Stimulated activated memory B cell treated with anti-CD40 and anti-IgM and Interleukin-4, amounts not matched to agents 10 μg/mL and 1 μg/mL and 100 μg/mL, for 72 hours (primary cell): Measurements from ENCODE around the gene GALNT17.

Experiments used
- ATAC-seq: fragments of 150-1000 bp; cut with Tn5 transposase; 2 replicates; pipeline ENCODE4 v1.10.0; 2021
- H3K27ac Mint-ChIP-seq: one replicate; pipeline ENCODE4 v1.8.0; 2022; ENCODE audit warnings: mild to moderate bottlenecking, mixed read lengths
- H3K27me3 Mint-ChIP-seq: one replicate; pipeline ENCODE4 v1.8.0; 2022; ENCODE audit warnings: mixed read lengths
- H3K36me3 Mint-ChIP-seq: one replicate; pipeline ENCODE4 v1.8.0; 2022; ENCODE audit warnings: mixed read lengths
- H3K4me1 Mint-ChIP-seq: one replicate; pipeline ENCODE4 v1.8.0; 2022; ENCODE audit warnings: mixed read lengths
- H3K4me3 Mint-ChIP-seq: one replicate; pipeline ENCODE4 v1.8.0; 2022; ENCODE audit warnings: mild to moderate bottlenecking, moderate library complexity, mixed read lengths
- H3K9me3 Mint-ChIP-seq: one replicate; pipeline ENCODE4 v1.8.0; 2022; ENCODE audit warnings: mixed read lengths

The GALNT17 gene

DNA sequence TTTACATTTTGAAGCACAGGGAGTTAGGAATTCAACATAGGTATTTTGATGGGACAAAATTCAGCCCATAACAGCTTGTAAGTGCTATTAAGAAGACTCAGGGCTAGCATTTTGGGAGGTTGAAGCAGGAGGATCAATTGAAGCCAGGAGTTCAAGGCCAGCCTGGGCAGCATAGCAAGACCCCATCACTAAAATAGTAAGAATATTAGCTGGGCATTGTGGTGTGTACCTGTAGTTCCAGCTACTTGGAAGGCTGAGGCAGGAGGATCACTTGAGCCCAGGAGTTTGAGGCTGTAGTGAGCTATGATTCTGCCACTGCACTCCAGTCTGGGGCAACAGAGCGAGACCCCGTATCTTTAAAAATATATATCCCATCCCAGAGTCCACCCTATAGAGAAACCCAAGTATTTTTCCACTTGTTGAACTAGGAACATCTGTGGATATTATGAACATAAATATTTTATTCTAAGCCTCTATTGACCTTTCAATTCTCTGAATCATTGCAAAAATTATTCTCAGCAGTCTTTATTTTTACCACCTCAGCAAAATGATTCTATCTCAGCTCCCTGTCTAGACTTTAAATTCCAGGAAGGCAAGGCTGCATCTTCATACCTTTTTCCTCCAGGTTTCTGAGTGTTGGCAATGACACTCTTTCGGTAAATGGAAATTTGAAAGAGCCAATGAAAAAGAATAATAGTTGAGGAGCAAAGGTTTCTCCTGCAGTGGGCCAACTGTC lies 181.0 kb downstream of the GALNT17 start:
- Mint-ChIP-seq H3K4me1 (no peaks in the 10 kb centered on the region), H3K36me3 (no peaks in the 10 kb centered on the region), H3K27me3 (no peaks in the 10 kb centered on the region), H3K9me3 (peaks cover 8% of the 10 kb centered on the region), H3K4me3 (no peak overlapping the region), H3K27ac (no peak overlapping the region)
- ATAC-seq, result no peak

DNA sequence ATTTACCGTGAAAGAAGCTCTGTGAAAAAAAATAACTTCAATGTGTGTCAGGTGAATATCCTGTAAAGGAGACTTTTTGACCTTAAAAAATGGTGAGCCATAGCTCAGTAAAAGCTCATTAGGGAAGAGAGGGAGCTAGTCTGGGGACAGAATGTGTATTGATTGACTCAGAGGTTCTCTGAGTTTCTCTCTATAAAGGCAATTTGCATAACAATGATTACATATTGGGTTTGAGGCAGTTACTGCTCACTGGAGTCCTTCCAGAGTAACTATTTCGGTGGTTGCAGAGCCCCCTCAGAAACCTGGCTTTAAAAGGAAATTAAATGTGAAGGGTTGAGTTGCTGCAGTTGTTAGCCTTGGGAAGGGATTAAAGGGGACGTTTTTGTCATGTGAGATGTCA lies 181.6 kb downstream of the GALNT17 start:
- H3K36me3 Mint-ChIP-seq, result no peaks in the 10 kb centered on the region
- H3K27ac Mint-ChIP-seq, result no peak overlapping the region
- H3K27me3 Mint-ChIP-seq, result no peaks in the 10 kb centered on the region
- H3K4me1 Mint-ChIP-seq, result no peaks in the 10 kb centered on the region
- peaks cover 8% of the 10 kb centered on the region for H3K9me3 Mint-ChIP-seq
- H3K4me3 Mint-ChIP-seq, result no peak overlapping the region
- ATAC-seq, result no peak

DNA sequence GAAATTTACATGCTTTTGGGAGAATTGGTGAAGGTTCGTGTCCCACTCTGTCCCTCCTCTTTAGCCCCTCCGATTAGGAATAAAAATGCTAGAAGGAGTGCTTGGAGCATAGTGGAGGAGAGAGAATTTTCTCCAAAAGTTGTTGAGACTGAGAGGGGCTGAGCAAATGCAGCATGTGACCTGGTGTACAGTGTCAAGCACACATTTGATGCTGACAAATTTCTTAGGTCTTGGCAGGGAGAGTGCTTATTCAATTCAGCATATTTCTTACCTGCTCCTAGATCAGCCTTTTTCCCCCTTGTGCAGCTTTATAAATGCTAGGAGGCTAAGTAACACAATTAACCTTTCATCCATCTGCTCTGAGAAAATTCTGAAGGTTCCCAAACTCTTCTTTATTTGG lies 189.0 kb downstream of the GALNT17 start:
- Mint-ChIP-seq H3K4me3 (no peak overlapping the region), H3K36me3 (no peaks in the 10 kb centered on the region), H3K27me3 (no peaks in the 10 kb centered on the region), H3K9me3 (peaks cover 4% of the 10 kb centered on the region), H3K4me1 (no peaks in the 10 kb centered on the region), H3K27ac (no peak overlapping the region)
- no peak for ATAC-seq

DNA sequence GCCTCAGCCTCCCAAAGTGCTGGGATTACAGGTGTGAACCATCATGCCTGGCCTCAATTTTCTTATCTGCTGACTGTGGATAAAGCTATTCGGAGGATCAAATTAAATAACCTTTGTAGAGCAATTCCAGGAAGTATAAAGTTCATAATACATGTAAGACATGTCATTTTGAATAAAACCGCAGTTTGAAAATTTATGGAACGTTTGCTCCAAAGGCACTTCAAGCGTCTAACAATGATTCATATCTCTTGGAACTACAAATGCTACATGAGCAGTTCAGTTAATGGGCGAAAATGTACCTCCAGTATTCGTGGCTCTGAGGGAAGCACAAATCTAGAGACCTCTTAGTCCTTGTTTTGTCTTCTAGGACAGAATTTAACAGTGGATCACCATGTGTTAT lies 190.3 kb downstream of the GALNT17 start:
- Mint-ChIP-seq H3K4me3 (no peak overlapping the region), H3K36me3 (no peaks in the 10 kb centered on the region), H3K4me1 (no peaks in the 10 kb centered on the region), H3K9me3 (peaks cover 4% of the 10 kb centered on the region), H3K27me3 (no peaks in the 10 kb centered on the region), H3K27ac (no peak overlapping the region)
- no peak for ATAC-seq

DNA sequence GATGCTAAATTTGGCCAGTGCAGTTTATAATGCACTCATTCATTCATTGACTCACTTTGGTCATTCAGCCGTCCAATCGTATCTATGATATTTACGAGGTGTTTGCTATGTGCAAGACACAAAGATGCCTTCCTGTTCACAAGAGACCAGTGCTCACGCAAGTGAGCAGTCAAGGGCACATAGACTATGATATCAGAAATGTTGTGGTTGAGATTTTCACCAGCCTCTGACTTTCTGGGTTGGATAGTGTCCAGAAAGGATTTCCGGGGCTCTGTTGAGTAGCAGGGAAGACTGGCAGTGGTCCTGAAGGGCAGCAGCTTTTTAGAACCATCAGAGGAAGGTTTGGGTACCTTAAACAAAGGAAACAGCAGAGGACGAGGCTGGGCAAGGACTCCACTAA lies 191.8 kb downstream of the GALNT17 start:
- no peak for ATAC-seq
- H3K27ac Mint-ChIP-seq, result no peak overlapping the region
- H3K4me1 Mint-ChIP-seq, result no peaks in the 10 kb centered on the region
- H3K36me3 Mint-ChIP-seq, result no peaks in the 10 kb centered on the region
- H3K9me3 Mint-ChIP-seq, result peaks cover 6% of the 10 kb centered on the region
- no peak overlapping the region for H3K4me3 Mint-ChIP-seq
- no peaks in the 10 kb centered on the region for H3K27me3 Mint-ChIP-seq

DNA sequence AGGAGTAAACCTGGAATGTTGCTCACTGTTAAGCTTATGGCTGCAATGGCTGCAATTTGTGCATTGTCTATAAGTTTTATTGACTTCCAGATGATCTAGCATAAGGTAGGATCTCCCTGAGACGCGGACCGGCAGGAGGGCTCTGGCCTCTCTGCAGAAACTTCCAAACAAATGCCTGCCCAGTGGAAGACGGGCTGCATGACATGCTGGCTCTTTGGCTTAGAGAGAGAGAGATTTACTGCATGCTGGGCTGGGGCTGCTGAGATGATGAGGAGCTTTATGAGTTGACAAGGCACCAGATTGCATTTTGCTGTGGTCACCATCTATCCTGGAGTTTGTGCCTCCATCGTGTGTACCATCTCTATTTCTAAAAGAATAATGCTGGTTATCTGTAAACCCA lies 193.2 kb downstream of the GALNT17 start:
- H3K27ac Mint-ChIP-seq, result no peak overlapping the region
- H3K9me3 Mint-ChIP-seq, result peaks cover 3% of the 10 kb centered on the region
- no peaks in the 10 kb centered on the region for H3K36me3 Mint-ChIP-seq
- no peaks in the 10 kb centered on the region for H3K4me1 Mint-ChIP-seq
- ATAC-seq, result no peak
- H3K4me3 Mint-ChIP-seq, result no peak overlapping the region
- no peaks in the 10 kb centered on the region for H3K27me3 Mint-ChIP-seq

DNA sequence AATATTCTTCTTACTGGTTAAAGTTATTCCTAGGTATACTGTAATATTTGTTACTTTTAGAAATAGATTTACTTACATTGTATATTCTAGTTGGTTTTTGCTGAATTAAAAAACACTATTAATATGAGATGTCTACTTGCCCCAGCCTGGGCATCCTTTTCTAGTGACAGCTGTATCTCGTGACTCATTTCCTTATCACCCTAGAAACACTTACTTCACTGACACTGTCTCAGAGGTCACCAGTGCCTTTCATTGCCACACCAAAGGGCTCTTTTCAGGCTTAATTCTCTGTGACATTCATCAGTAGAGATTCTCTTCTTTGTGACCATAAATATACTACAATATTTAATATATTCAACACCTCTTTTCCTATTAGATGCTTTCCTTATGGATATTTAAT lies 194.7 kb downstream of the GALNT17 start:
- Mint-ChIP-seq H3K36me3 (no peaks in the 10 kb centered on the region), H3K27ac (no peak overlapping the region), H3K4me3 (no peak overlapping the region), H3K4me1 (no peaks in the 10 kb centered on the region), H3K9me3 (peaks cover 7% of the 10 kb centered on the region), H3K27me3 (no peaks in the 10 kb centered on the region)
- ATAC-seq, result no peak

DNA sequence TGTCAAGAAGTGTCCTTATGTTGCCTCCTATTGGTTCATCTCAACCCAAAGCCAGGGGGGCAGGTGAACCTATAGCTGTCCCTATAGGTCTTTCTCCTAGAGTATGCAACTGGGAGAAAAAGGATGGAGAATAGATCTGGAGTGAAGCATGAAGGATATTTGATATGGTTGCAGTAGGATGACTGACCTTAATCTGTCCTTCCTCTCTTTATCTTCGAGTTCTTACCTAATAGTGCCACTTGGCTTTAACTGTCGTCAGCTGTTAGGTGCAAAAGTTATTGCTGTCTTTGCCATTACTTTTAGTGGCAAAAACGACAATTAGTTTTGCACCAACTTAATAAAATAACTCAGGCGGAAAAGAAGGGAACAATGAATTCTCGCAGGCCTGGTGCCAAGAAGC lies 196.0 kb downstream of the GALNT17 start:
- Mint-ChIP-seq H3K4me1 (no peaks in the 10 kb centered on the region), H3K4me3 (no peak overlapping the region), H3K27ac (no peak overlapping the region), H3K27me3 (no peaks in the 10 kb centered on the region), H3K9me3 (peaks cover 7% of the 10 kb centered on the region), H3K36me3 (no peaks in the 10 kb centered on the region)
- ATAC-seq, result no peak

DNA sequence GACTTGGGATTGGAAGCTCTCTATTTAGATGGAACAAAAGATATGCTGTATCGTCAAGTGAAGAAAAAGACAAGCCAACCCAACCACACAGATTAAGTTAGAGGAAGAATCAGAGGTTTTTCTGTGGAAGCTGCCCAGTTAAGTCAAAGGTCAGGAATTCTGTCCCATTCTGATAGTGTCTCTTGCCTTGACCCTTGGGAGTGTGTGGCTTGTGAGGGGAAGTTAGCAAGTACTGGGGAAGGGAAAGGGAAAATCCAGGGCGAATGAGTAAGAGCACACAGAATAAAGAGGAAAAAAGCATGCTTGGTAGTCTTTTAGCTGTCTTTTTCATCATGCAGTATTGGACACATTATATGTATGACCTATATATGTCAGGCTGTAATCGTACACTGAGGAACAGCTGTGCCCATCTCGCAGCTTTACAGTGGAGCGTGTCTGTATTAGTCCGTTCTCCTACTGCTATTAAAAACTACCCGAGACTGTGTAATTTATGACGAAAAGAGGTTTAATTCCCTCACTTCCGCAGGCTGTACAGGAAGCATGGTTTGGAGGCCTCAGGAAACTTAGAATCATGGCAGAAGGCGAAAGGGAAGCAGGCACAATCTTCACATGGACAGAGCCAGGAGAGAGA lies 197.2 kb downstream of the GALNT17 start:
- H3K4me1 Mint-ChIP-seq, result no peaks in the 10 kb centered on the region
- no peak overlapping the region for H3K27ac Mint-ChIP-seq
- ATAC-seq, result no peak
- no peaks in the 10 kb centered on the region for H3K36me3 Mint-ChIP-seq
- no peaks in the 10 kb centered on the region for H3K27me3 Mint-ChIP-seq
- H3K9me3 Mint-ChIP-seq, result peaks cover 7% of the 10 kb centered on the region
- H3K4me3 Mint-ChIP-seq, result no peak overlapping the region

DNA sequence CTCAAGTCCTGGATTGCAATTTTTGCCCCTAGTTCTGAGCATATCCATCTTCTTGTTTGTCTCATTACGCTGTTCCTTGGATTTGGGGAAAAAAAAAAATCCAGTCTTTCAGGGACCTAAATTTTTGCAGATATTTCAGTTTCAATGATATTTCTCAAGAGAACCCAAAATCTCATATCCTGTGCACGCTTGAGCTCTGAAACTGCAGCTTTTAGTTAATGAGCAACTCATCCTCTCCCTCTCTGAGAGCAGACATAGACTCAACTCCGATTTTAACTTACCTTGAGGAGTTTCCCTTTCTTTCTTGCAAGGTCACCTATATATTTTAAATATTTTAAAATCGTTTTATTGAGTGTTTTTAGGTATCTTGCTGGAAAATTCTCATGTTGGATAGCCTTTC lies 200.3 kb downstream of the GALNT17 start:
- Mint-ChIP-seq H3K4me1 (no peaks in the 10 kb centered on the region), H3K27me3 (no peaks in the 10 kb centered on the region), H3K27ac (no peak overlapping the region), H3K4me3 (no peak overlapping the region), H3K9me3 (peaks cover 7% of the 10 kb centered on the region), H3K36me3 (no peaks in the 10 kb centered on the region)
- no peak for ATAC-seq

DNA sequence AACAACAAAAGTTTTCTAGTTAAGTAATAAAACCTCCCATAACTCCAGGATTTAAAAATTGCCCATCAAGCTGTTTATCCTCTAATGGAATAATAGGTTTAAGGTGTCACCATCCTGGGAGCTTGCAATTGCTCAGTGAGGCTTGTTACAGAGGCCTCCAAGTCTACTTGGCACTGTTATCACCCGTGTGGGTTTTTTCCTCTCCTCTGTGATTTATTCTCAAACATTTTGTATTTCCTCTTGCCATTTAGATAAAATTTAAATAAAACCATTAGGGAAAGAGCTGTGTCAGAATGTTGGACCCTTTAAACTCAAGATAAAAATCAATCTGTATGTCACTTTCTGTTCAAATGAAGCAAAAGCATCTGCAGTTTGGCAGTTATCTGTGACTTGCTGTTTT lies 202.6 kb downstream of the GALNT17 start:
- Mint-ChIP-seq H3K36me3 (no peaks in the 10 kb centered on the region), H3K9me3 (peaks cover 5% of the 10 kb centered on the region), H3K27ac (no peak overlapping the region), H3K4me3 (no peak overlapping the region), H3K27me3 (no peaks in the 10 kb centered on the region), H3K4me1 (no peaks in the 10 kb centered on the region)
- ATAC-seq, result no peak

DNA sequence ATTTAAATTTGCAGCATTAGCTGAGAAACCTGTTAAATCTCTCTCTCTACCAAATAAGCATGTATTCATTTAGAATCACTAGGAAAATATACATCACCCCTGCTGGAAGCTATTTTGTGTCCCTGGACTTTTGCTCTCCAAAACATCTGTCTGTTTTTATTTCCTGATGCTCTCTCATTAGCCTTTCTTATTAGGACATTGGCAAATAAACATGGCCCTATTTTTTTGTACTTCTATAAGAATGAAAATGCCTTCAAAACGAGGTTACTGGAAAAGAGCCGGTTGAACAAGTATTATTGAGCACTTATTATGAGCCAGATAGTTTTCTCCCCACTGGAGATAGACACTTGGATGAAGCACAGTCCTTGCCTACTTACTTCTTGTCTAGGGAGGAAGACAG lies 206.9 kb downstream of the GALNT17 start:
- Mint-ChIP-seq H3K4me1 (no peaks in the 10 kb centered on the region), H3K9me3 (peaks cover 7% of the 10 kb centered on the region), H3K27ac (no peak overlapping the region), H3K36me3 (no peaks in the 10 kb centered on the region), H3K4me3 (no peak overlapping the region), H3K27me3 (no peaks in the 10 kb centered on the region)
- no peak for ATAC-seq

DNA sequence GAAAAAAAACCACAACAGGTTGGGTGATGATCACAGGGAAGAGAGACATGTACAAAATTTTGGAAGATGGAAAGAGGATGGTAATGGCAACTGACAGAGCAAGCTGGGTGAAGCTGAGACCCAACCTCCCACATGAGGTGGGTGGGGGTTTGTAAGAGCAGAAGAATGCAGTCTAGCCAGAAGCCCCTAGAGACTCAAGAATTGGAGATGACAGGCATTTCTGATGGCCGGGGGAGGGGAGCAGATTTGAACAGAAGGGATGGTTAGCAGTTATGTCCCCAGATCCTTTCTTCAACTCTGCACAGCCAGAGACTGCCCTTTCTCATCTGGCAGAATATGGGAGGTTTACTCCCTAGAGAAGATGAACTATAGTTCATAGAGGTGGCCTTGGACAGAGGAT lies 208.0 kb downstream of the GALNT17 start:
- Mint-ChIP-seq H3K27me3 (no peaks in the 10 kb centered on the region), H3K27ac (no peak overlapping the region), H3K4me1 (no peaks in the 10 kb centered on the region), H3K4me3 (no peak overlapping the region), H3K36me3 (no peaks in the 10 kb centered on the region), H3K9me3 (peaks cover 16% of the 10 kb centered on the region)
- ATAC-seq, result no peak

DNA sequence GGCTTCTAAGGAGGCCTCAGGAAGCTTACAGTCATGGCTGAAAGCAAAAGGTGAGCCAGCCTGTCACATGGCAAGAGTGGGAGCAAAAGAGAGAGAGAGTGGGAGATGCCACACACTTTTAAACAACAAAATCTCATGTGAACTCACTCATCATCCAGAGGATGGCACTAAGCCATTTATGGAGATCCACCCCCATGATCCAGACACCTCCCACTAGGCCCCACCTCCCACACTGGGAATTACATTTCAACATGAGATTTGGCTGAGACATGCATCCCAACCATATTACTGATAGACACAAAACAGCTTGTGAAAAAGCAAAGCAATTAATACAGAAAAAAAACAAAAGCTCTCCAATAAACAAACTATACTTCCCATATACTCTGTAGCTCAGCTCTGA lies 210.3 kb downstream of the GALNT17 start:
- ATAC-seq, result no peak
- H3K36me3 Mint-ChIP-seq, result no peaks in the 10 kb centered on the region
- H3K4me3 Mint-ChIP-seq, result no peak overlapping the region
- H3K9me3 Mint-ChIP-seq, result peaks cover 19% of the 10 kb centered on the region
- no peak overlapping the region for H3K27ac Mint-ChIP-seq
- H3K27me3 Mint-ChIP-seq, result no peaks in the 10 kb centered on the region
- no peaks in the 10 kb centered on the region for H3K4me1 Mint-ChIP-seq

DNA sequence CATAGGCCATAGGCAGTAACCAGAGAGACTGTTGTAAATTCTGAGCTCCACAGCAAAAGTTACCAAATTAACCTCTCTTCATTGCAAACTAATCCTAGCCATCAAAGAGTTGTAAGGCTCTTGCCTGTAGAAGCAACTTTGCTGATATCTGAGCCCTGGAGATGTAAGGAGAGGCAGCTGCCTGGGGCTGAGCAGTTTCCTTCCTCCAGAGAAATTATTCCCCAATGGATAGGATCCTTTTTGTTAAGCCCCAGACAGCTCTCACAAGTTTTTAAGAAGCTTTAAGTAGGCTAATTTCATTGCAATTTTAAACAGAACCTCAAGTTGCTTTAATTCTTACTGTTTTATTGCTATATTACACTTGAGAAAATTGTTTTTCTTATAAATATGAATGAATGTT lies 211.1 kb downstream of the GALNT17 start:
- no peaks in the 10 kb centered on the region for H3K27me3 Mint-ChIP-seq
- no peaks in the 10 kb centered on the region for H3K36me3 Mint-ChIP-seq
- ATAC-seq, result no peak
- no peak overlapping the region for H3K27ac Mint-ChIP-seq
- H3K9me3 Mint-ChIP-seq, result peaks cover 19% of the 10 kb centered on the region
- no peak overlapping the region for H3K4me3 Mint-ChIP-seq
- no peaks in the 10 kb centered on the region for H3K4me1 Mint-ChIP-seq

DNA sequence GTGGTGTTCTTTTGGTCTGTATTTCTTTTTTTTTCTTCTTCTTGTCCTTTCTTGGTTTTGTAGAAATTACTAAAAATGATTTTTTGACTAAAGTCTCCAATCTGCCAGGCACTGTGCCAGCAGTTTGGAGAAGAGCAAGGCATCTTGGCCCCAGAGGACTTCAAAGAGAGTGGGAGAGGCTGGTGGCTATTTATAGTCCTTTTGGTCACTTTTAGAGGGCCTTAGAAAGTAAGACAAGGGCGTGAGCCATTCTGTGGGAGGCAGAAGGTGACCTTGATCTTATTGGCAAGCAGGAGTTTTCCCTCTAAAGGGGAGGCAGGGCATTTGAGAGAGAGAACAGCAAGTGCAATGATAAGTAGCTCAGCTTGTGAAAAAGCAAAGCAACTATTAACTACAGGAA lies 211.9 kb downstream of the GALNT17 start:
- no peak overlapping the region for H3K27ac Mint-ChIP-seq
- H3K9me3 Mint-ChIP-seq, result peaks cover 19% of the 10 kb centered on the region
- no peaks in the 10 kb centered on the region for H3K4me1 Mint-ChIP-seq
- H3K36me3 Mint-ChIP-seq, result no peaks in the 10 kb centered on the region
- no peak for ATAC-seq
- no peaks in the 10 kb centered on the region for H3K27me3 Mint-ChIP-seq
- no peak overlapping the region for H3K4me3 Mint-ChIP-seq
